ENCODE data around the gene RAB44.
A peak's percentile ranks its signal among the peaks of the same experiment; 100 is the strongest.
"Not testable (repeated sequence)": the region's sequence is repeated elsewhere in the genome, so short reads cannot be mapped to it uniquely, and the experiment has no call there.

Gene RAB44

GRCh38 chr6:36714511-36714910 lies 16.9 kb downstream of the RAB44 start:
- no peak for DNase-seq

- DNase-seq, result no peak
These were observed 17.8 kb downstream of the RAB44 start for GRCh38 chr6:36715469-36715868.

- DNase-seq, result no peak
These were observed 19.0 kb downstream of the RAB44 start for GRCh38 chr6:36716476-36717093.

GRCh38 chr6:36717231-36717825 lies 19.7 kb downstream of the RAB44 start:
- no peak for DNase-seq

- DNase-seq, result no peak
These were observed 20.4 kb downstream of the RAB44 start for GRCh38 chr6:36717871-36718540.

- no peak for DNase-seq
These were observed 20.9 kb downstream of the RAB44 start for GRCh38 chr6:36718560-36718959.

GRCh38 chr6:36719126-36719525 lies 21.5 kb downstream of the RAB44 start:
- no peak for DNase-seq

- DNase-seq, result peak; percentile 48
These were observed 22.9 kb downstream of the RAB44 start for GRCh38 chr6:36720251-36721141.

GRCh38 chr6:36721369-36722140 lies 23.9 kb downstream of the RAB44 start:
- no peak for DNase-seq

GRCh38 chr6:36722365-36722764 lies 24.7 kb downstream of the RAB44 start:
- no peak for DNase-seq

GRCh38 chr6:36722879-36723278 lies 25.3 kb downstream of the RAB44 start:
- DNase-seq, result no peak

- DNase-seq, result not testable (repeated sequence)
These were observed 26.4 kb downstream of the RAB44 start for GRCh38 chr6:36723992-36724391.

- peak; percentile 76 for DNase-seq
These were observed 27.1 kb downstream of the RAB44 start for GRCh38 chr6:36724514-36725390.

GRCh38 chr6:36725581-36725980 lies 28.0 kb downstream of the RAB44 start:
- no peak for DNase-seq

GRCh38 chr6:36727505-36728021 lies 29.9 kb downstream of the RAB44 start:
- DNase-seq, result peak; percentile 31

- no peak for DNase-seq
These were observed 30.9 kb downstream of the RAB44 start for GRCh38 chr6:36728289-36729160.

GRCh38 chr6:36729161-36729524 lies 31.5 kb downstream of the RAB44 start:
- no peak for DNase-seq

GRCh38 chr6:36730424-36731380 lies 33.1 kb downstream of the RAB44 start:
- no peak for DNase-seq

All from NCI-H146 (cell line).